GM19372 (cell line): ENCODE measurements around the gene NDUFV3.
"Not testable (repeated sequence)": the region's sequence is repeated elsewhere in the genome, so short reads cannot be mapped to it uniquely, and the experiment has no call there.

Experiments used
- ATAC-seq: cut with Tn5 transposase; IDR thresholded peaks from one replicate; pipeline ENCODE4 v1.9.1; 2021; ENCODE audit warnings: mild to moderate bottlenecking, low read depth, moderate library complexity; ENCODE audit not compliant: unreplicated experiment

The NDUFV3 gene

GRCh38 chr21:42933137-42933970, 40.2 kb downstream of the NDUFV3 start:
- ATAC-seq, result not testable (repeated sequence)

GRCh38 chr21:42933973-42934372, 40.9 kb downstream of the NDUFV3 start:
- not testable (repeated sequence) for ATAC-seq

GRCh38 chr21:42936360-42936759, 43.3 kb downstream of the NDUFV3 start:
- ATAC-seq, result not testable (repeated sequence)

GRCh38 chr21:42937034-42937940, 44.2 kb downstream of the NDUFV3 start:
- ATAC-seq, result not testable (repeated sequence)

- no peak for ATAC-seq
These were observed 45.0 kb downstream of the NDUFV3 start for GRCh38 chr21:42937960-42938605.

- ATAC-seq, result not testable (repeated sequence)
These were observed 45.5 kb downstream of the NDUFV3 start for GRCh38 chr21:42938606-42938995.

- no peak for ATAC-seq
These were observed 46.7 kb downstream of the NDUFV3 start for GRCh38 chr21:42939582-42940413.

GRCh38 chr21:42941696-42942085, 48.6 kb downstream of the NDUFV3 start:
- no peak for ATAC-seq

GRCh38 chr21:42942244-42942643, 49.1 kb downstream of the NDUFV3 start:
- ATAC-seq, result no peak

GRCh38 chr21:42949094-42949755, 56.1 kb downstream of the NDUFV3 start:
- not testable (repeated sequence) for ATAC-seq

GRCh38 chr21:42951193-42951592, 58.1 kb downstream of the NDUFV3 start:
- ATAC-seq, result not testable (repeated sequence)

- peak; percentile 90 for ATAC-seq
These were observed 63.9 kb downstream of the NDUFV3 start for GRCh38 chr21:42956824-42957630.

- ATAC-seq, result not testable (repeated sequence)
These were observed 65.0 kb downstream of the NDUFV3 start for GRCh38 chr21:42958122-42958521.

GRCh38 chr21:42959728-42960127, 66.6 kb downstream of the NDUFV3 start:
- ATAC-seq, result no peak

GRCh38 chr21:42962380-42963007, 69.4 kb downstream of the NDUFV3 start:
- no peak for ATAC-seq
